ENCODE measurements around the gene WDR37.

Gene WDR37

DNA sequence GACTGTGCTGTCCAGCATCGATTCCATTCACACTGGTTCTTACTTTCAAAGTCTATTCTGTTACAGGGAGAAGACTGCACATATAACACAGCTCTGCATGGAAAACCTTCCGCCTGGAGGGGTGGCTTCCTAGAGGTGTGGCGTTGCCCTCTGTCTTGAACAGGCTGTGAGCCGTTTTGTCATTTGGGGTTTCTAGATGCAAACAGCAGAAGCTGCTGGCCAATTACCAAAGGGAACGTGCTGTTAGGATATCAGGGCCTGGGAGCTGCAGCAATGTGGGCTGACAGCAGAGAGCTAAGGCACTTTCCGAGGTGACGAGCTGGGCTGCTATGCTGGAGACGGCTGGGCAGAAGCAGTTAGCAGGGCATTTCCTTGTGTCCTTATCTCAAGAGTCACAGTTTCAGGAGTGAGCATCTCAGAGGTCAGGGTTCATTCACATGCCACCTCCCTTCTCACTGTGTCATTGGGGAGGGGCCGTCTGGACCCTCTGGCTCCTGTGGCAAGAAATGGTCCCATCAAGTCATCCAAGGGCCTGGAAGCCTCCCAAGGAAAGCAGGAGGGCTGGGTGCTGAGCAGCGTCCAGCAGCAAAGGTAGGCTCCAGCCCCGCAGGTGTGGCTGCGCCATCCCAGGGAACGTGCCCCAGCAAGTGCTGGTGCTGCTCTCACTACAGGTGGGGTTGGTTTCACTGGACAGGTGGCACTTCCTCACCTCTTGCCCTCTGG, 106.5 kb downstream of the WDR37 start:
- Histone ChIP-seq H3K4me1 (ENCODE audit: insufficient read depth, insufficient read length) (no peaks in the 10 kb centered on the region), H3K4me3 (ENCODE audit: insufficient read length, low read depth) (no peak overlapping the region), H3K36me3 (ENCODE audit: insufficient read depth, insufficient read length, low read length) (no peaks in the 10 kb centered on the region), H3K9me3 (ENCODE audit: insufficient read depth, low read length) (no peaks in the 10 kb centered on the region), H3K27me3 (ENCODE audit: insufficient read depth, insufficient read length) (no peaks in the 10 kb centered on the region), H3K9ac (ENCODE audit: insufficient read length, low read depth) (no peak overlapping the region)
- DNase-seq (ENCODE audit: low read depth, low spot score): no peak
- no peak for TF ChIP-seq SUZ12 (IDR thresholded peaks at IDR 0.05; ENCODE audit: extremely low read depth, insufficient read depth, insufficient read length)
- no peak for TF ChIP-seq ZNF274 (IDR thresholded peaks at IDR 0.05; ENCODE audit: low read depth, low read length)
- no peak for TF ChIP-seq YY1 (IDR thresholded peaks at IDR 0.05; ENCODE audit: insufficient read depth, insufficient read length)

DNA sequence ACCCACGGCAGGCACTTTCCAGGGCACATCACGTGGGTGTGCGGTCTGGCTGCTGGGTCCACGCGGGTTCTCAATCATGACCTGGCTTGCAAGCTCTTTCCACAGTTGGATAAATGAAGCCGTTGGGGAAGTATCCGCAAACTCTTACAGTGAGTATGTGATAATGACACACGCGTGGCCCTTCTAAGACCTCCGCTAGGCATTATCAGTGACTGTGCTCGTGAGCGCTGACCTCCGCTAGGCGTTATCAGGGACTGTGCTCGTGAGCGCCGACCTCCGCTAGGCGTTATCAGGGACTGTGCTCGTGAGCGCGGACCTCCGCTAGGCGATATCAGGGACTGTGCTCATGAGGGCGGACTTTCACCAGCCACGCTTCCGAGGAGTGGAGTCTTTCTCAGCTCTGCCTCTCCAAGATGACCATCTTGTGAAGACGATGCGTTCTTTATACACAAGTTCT, 107.0 kb downstream of the WDR37 start:
- DNase-seq (ENCODE audit: low read depth, low spot score): no peak
- H3K4me1 ChIP-seq (ENCODE audit: insufficient read depth, insufficient read length): no peaks in the 10 kb centered on the region
- no peaks in the 10 kb centered on the region for H3K9me3 ChIP-seq (ENCODE audit: insufficient read depth, low read length)
- TF ChIP-seq YY1 (IDR thresholded peaks at IDR 0.05; ENCODE audit: insufficient read depth, insufficient read length) (no peak), ZNF274 (IDR thresholded peaks at IDR 0.05; ENCODE audit: low read depth, low read length) (no peak), SUZ12 (IDR thresholded peaks at IDR 0.05; ENCODE audit: extremely low read depth, insufficient read depth, insufficient read length) (no peak)
- no peak overlapping the region for H3K9ac ChIP-seq (ENCODE audit: insufficient read length, low read depth)
- no peak overlapping the region for H3K4me3 ChIP-seq (ENCODE audit: insufficient read length, low read depth)
- H3K36me3 ChIP-seq (ENCODE audit: insufficient read depth, insufficient read length, low read length): no peaks in the 10 kb centered on the region
- no peaks in the 10 kb centered on the region for H3K27me3 ChIP-seq (ENCODE audit: insufficient read depth, insufficient read length)

DNA sequence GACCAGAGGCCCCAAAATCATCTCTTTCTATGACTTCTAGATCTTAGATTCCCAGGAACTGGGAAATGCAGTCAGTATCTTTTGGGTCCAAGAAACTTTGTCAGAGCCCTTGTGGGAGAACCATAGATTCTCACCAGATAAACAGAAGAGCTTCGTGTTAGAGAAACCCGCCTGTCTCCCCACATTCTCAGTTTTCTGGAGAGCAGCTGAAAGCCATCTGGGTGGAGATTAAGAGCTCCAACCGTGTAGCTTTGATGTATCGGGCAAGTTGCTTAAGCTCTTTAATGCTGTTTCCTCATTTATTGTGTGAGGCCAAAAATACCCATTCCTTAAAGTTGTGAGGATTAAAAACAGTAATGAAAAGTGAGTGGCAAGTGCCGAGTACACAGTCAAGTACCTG, 107.6 kb downstream of the WDR37 start:
- no peak overlapping the region for H3K9ac ChIP-seq (ENCODE audit: insufficient read length, low read depth)
- no peak for DNase-seq (ENCODE audit: low read depth, low spot score)
- no peaks in the 10 kb centered on the region for H3K4me1 ChIP-seq (ENCODE audit: insufficient read depth, insufficient read length)
- TF ChIP-seq SUZ12 (IDR thresholded peaks at IDR 0.05; ENCODE audit: extremely low read depth, insufficient read depth, insufficient read length) (no peak), ZNF274 (IDR thresholded peaks at IDR 0.05; ENCODE audit: low read depth, low read length) (no peak), YY1 (IDR thresholded peaks at IDR 0.05; ENCODE audit: insufficient read depth, insufficient read length) (no peak)
- no peaks in the 10 kb centered on the region for H3K36me3 ChIP-seq (ENCODE audit: insufficient read depth, insufficient read length, low read length)
- H3K27me3 ChIP-seq (ENCODE audit: insufficient read depth, insufficient read length): no peaks in the 10 kb centered on the region
- H3K9me3 ChIP-seq (ENCODE audit: insufficient read depth, low read length): no peaks in the 10 kb centered on the region
- no peak overlapping the region for H3K4me3 ChIP-seq (ENCODE audit: insufficient read length, low read depth)

DNA sequence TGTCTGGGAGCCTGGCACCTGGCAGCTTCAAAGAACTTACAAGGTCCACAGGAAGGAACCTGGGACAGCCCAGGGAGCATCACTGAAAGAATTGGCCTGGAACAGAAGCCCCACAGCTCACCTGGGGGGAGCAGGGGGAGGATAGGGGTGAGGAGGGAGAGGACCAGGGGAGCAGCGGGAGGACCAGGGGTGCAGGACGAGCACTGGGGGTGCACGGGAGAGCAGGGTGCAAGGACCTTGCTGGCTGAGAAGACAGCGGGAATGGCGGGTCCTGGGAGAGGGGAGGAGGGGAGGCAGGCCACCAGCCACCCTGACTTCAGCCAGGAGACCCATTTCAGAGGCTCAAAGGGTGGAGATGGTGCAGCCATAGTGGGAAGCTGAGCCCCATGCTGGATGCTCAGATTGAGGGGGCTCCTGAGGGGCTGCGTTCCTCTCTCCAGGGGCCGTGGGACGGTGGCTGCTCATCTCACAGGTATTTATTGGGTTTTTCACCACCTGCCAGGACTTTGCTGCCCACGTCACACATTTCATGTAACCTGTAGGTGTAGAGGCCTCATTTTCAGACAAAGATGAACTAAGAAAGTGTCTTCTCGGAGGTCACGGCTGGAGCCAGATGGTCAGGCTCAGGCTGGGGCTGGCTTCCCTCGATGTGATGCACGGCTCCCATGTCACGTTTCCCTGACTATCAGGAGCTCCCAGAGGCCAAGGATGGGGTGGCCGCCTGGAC, 110.1 kb downstream of the WDR37 start:
- TF ChIP-seq ZNF274 (IDR thresholded peaks at IDR 0.05; ENCODE audit: low read depth, low read length) (no peak), SUZ12 (IDR thresholded peaks at IDR 0.05; ENCODE audit: extremely low read depth, insufficient read depth, insufficient read length) (no peak), YY1 (IDR thresholded peaks at IDR 0.05; ENCODE audit: insufficient read depth, insufficient read length) (no peak)
- H3K9ac ChIP-seq (ENCODE audit: insufficient read length, low read depth): no peak overlapping the region
- no peaks in the 10 kb centered on the region for H3K36me3 ChIP-seq (ENCODE audit: insufficient read depth, insufficient read length, low read length)
- no peak for DNase-seq (ENCODE audit: low read depth, low spot score)
- no peaks in the 10 kb centered on the region for H3K9me3 ChIP-seq (ENCODE audit: insufficient read depth, low read length)
- H3K4me3 ChIP-seq (ENCODE audit: insufficient read length, low read depth): no peak overlapping the region
- H3K4me1 ChIP-seq (ENCODE audit: insufficient read depth, insufficient read length): peaks cover 2% of the 10 kb centered on the region
- no peaks in the 10 kb centered on the region for H3K27me3 ChIP-seq (ENCODE audit: insufficient read depth, insufficient read length)

DNA sequence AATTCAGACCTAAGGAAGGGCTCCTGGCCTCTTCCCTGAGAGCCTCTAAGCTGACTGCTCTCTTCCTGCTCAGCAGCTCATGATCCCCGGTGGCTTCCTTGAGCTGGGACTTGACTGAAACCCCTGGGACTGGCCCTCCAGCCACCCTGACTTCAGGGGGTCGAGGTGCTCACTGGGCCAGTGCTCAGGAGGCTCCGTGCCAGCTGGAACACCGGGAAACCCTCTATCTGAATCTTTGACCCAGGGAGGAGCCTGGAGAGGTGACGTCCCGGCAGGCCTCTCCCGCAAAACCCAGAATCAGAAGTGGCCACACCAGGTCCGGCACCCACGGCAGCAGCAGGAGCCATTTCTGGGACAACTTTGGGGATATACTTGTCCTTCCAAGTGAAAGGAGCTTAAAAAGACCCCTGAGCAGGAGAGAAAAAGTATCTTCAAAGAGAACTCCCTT, 110.7 kb downstream of the WDR37 start:
- TF ChIP-seq ZNF274 (IDR thresholded peaks at IDR 0.05; ENCODE audit: low read depth, low read length) (no peak), SUZ12 (IDR thresholded peaks at IDR 0.05; ENCODE audit: extremely low read depth, insufficient read depth, insufficient read length) (no peak), YY1 (IDR thresholded peaks at IDR 0.05; ENCODE audit: insufficient read depth, insufficient read length) (no peak)

DNA sequence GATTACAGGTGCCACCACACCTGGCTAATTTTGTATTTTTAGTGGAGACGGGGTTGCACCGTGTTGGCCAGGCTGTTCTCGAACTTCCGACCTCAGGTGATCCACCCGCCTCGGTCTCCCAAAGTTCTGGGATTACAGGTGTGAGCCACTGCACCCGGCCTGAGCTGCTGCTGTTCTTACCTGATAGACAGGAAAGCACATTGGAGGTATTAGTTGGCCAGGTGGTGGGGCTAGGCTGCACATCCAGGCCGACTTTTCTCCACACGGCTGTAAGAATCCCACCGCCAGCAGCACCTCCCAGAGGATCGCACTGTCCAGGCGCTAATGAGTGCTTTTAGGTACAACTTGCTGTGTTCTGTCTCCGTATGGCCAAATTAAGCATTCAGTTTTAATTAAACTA, 112.6 kb downstream of the WDR37 start:
- Histone ChIP-seq H3K27me3 (ENCODE audit: insufficient read depth, insufficient read length) (no peaks in the 10 kb centered on the region), H3K4me1 (ENCODE audit: insufficient read depth, insufficient read length) (peaks cover 2% of the 10 kb centered on the region), H3K9ac (ENCODE audit: insufficient read length, low read depth) (no peak overlapping the region), H3K4me3 (ENCODE audit: insufficient read length, low read depth) (no peak overlapping the region), H3K36me3 (ENCODE audit: insufficient read depth, insufficient read length, low read length) (no peaks in the 10 kb centered on the region), H3K9me3 (ENCODE audit: insufficient read depth, low read length) (no peaks in the 10 kb centered on the region)
- no peak for DNase-seq (ENCODE audit: low read depth, low spot score)
- TF ChIP-seq ZNF274 (IDR thresholded peaks at IDR 0.05; ENCODE audit: low read depth, low read length) (no peak), YY1 (IDR thresholded peaks at IDR 0.05; ENCODE audit: insufficient read depth, insufficient read length) (no peak), SUZ12 (IDR thresholded peaks at IDR 0.05; ENCODE audit: extremely low read depth, insufficient read depth, insufficient read length) (no peak)

More for the DNA sequence above, 110.7 kb downstream of the WDR37 start:
- no peaks in the 10 kb centered on the region for H3K27me3 ChIP-seq (ENCODE audit: insufficient read depth, insufficient read length)
- H3K9ac ChIP-seq (ENCODE audit: insufficient read length, low read depth): no peak overlapping the region
- no peak for DNase-seq (ENCODE audit: low read depth, low spot score)
- peaks cover 2% of the 10 kb centered on the region for H3K4me1 ChIP-seq (ENCODE audit: insufficient read depth, insufficient read length)
- H3K4me3 ChIP-seq (ENCODE audit: insufficient read length, low read depth): no peak overlapping the region
- H3K36me3 ChIP-seq (ENCODE audit: insufficient read depth, insufficient read length, low read length): no peaks in the 10 kb centered on the region
- H3K9me3 ChIP-seq (ENCODE audit: insufficient read depth, low read length): no peaks in the 10 kb centered on the region

DNA sequence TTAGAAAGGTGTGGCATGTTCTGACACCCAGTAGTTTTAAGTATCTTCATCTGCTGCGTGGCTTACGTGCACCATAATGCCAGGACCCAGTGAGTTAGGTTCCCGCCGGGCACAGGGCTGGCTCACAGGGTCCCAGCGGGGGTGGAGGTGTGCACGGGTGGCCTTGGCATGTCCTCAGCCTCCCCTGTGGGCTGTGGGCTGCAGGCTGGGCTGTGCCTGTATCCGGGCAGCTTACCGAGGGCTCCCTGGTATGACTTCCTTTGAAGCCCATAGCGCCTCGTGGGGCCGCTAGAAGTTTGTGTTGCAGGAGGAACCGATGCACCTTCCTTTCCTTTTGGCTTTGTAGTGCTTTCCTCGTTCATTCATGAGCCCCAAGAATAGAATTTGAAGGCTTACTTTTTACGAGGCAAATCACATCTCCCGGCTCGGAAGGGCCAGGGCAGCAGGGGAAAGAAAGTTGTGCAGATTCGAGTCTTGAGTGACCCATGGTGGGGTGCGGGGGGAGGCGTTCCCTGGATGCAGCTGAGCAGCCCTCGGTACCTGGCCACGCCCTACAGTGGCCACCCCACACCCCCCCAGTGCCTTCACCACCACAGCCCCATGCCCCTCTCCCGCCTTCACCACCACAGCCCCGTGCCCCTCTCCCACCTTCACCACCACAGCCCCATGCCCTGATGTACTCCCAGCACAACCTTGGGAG, 113.2 kb downstream of the WDR37 start:
- no peak overlapping the region for H3K4me3 ChIP-seq (ENCODE audit: insufficient read length, low read depth)
- peaks cover 2% of the 10 kb centered on the region for H3K4me1 ChIP-seq (ENCODE audit: insufficient read depth, insufficient read length)
- no peak for DNase-seq (ENCODE audit: low read depth, low spot score)
- H3K36me3 ChIP-seq (ENCODE audit: insufficient read depth, insufficient read length, low read length): no peaks in the 10 kb centered on the region
- H3K9ac ChIP-seq (ENCODE audit: insufficient read length, low read depth): no peak overlapping the region
- no peaks in the 10 kb centered on the region for H3K9me3 ChIP-seq (ENCODE audit: insufficient read depth, low read length)
- H3K27me3 ChIP-seq (ENCODE audit: insufficient read depth, insufficient read length): no peaks in the 10 kb centered on the region
- no peak for TF ChIP-seq SUZ12 (IDR thresholded peaks at IDR 0.05; ENCODE audit: extremely low read depth, insufficient read depth, insufficient read length)
- no peak for TF ChIP-seq ZNF274 (IDR thresholded peaks at IDR 0.05; ENCODE audit: low read depth, low read length)
- no peak for TF ChIP-seq YY1 (IDR thresholded peaks at IDR 0.05; ENCODE audit: insufficient read depth, insufficient read length)

All from NT2/D1 (cell line).